HG02884 (cell line): ENCODE results near the gene PRTN3.

Source experiments
- ATAC-seq: cut with Tn5 transposase; IDR thresholded peaks from one replicate; pipeline ENCODE4 v1.9.1; 2021; ENCODE audit warnings: mild to moderate bottlenecking, moderate library complexity; ENCODE audit not compliant: unreplicated experiment

The PRTN3 gene

GRCh38 chr19:803099-803561 is 37.7 kb upstream of the PRTN3 start:
- no peak for ATAC-seq

- ATAC-seq, result no peak
Observed at GRCh38 chr19:803686-804418, 36.9 kb upstream of the PRTN3 start.

- ATAC-seq, result no peak
Observed at GRCh38 chr19:804419-805165, 36.2 kb upstream of the PRTN3 start.

- no peak for ATAC-seq
Observed at GRCh38 chr19:805166-805551, 35.6 kb upstream of the PRTN3 start.

- no peak for ATAC-seq
Observed at GRCh38 chr19:805600-806550, 34.9 kb upstream of the PRTN3 start.

- ATAC-seq, result no peak
Observed at GRCh38 chr19:806815-807421, 33.9 kb upstream of the PRTN3 start.

GRCh38 chr19:807627-808422 is 33.0 kb upstream of the PRTN3 start:
- ATAC-seq, result no peak

- no peak for ATAC-seq
Observed at GRCh38 chr19:808423-808775, 32.4 kb upstream of the PRTN3 start.

GRCh38 chr19:810077-810855 is 30.5 kb upstream of the PRTN3 start:
- ATAC-seq, result no peak

- ATAC-seq, result no peak
Observed at GRCh38 chr19:810883-811489, 29.8 kb upstream of the PRTN3 start.

- no peak for ATAC-seq
Observed at GRCh38 chr19:811506-812048, 29.2 kb upstream of the PRTN3 start.

- no peak for ATAC-seq
Observed at GRCh38 chr19:812049-812746, 28.6 kb upstream of the PRTN3 start.

GRCh38 chr19:812747-813218 is 28.0 kb upstream of the PRTN3 start:
- no peak for ATAC-seq

GRCh38 chr19:813219-814151 is 27.3 kb upstream of the PRTN3 start:
- no peak for ATAC-seq

GRCh38 chr19:814152-815078 is 26.4 kb upstream of the PRTN3 start:
- ATAC-seq, result no peak
